Thyroid gland (tissue), 4 donors: Measurements from ENCODE around the gene RBMS1.

ENCODE experiments used
- POLR2A ChIP-seq, 2 donors: fragments of 450-650 bp; IDR thresholded peaks; one replicate each; pipeline ENCODE4 v1.6.1; 2017; ENCODE audit warnings: antibody characterized with exemption in 2 of 2, mild to moderate bottlenecking in 2 of 2, moderate library complexity in 1 of 2
- TF ChIP-seq, protein P1 (sequence below), 6 experiments: fragments of 200-600 bp in 3 of 6; fragments of 450-650 bp in 3 of 6; sonication (generic) in 3 of 6; IDR thresholded peaks; one replicate each; pipeline ENCODE4 v1.5.1; 2016 to 2019; ENCODE audit warnings: antibody characterized with exemption in 6 of 6, mild to moderate bottlenecking in 2 of 6, inconsistent platforms in 1 of 6, moderate library complexity in 1 of 6

DNA sequence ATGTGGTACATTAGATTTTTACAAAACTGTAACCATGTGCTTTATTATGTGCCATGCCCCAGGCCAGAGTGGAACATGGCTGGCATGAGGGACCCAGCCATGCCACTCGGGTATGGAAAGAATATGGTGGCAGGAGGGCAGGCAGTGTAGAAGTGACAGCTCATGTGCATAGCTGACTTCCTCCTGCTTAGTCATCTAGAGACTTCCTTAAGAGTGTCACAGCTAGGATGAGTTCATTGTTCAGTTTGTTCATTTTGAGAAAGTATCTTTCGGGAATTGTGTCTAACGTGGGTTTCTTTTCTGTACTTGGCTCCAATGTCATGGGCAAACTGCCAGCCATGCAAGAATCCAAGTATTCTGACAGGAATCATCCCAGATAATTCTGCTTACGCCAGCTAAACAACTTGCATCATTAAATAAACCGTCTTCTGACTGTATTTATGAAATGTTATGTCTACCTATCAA is 199.2 kb downstream of the RBMS1 start:
- TF ChIP-seq, protein P1, sequence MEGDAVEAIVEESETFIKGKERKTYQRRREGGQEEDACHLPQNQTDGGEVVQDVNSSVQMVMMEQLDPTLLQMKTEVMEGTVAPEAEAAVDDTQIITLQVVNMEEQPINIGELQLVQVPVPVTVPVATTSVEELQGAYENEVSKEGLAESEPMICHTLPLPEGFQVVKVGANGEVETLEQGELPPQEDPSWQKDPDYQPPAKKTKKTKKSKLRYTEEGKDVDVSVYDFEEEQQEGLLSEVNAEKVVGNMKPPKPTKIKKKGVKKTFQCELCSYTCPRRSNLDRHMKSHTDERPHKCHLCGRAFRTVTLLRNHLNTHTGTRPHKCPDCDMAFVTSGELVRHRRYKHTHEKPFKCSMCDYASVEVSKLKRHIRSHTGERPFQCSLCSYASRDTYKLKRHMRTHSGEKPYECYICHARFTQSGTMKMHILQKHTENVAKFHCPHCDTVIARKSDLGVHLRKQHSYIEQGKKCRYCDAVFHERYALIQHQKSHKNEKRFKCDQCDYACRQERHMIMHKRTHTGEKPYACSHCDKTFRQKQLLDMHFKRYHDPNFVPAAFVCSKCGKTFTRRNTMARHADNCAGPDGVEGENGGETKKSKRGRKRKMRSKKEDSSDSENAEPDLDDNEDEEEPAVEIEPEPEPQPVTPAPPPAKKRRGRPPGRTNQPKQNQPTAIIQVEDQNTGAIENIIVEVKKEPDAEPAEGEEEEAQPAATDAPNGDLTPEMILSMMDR (IDR thresholded peaks at IDR 0.05), result no peak
- TF ChIP-seq POLR2A (IDR thresholded peaks at IDR 0.05), result no peak
